ENCODE measurements around the gene PIK3CA. TPM values are rescaled to one million over a fixed set of nuclear protein-coding genes. Genes with fewer than 3 reads are reported as not detected.
"Not testable (repeated sequence)": the region's sequence is repeated elsewhere in the genome, so short reads cannot be mapped to it uniquely, and the experiment has no call there.

The PIK3CA gene
- polyA plus RNA-seq, 1 experiment = 21.4 TPM

- DNase-seq (ENCODE audit: low read depth, low spot score) = peak; percentile 13
- no peak for TF ChIP-seq CTCF (IDR thresholded peaks at IDR 0.05; ENCODE audit: low read depth, low read length)
- Histone ChIP-seq H3K9me3 (ENCODE audit: control insufficient read depth, insufficient read depth, low read length) (no peaks in the 10 kb centered on the region), H3K27me3 (ENCODE audit: control insufficient read depth, insufficient read depth, low read length) (no peaks in the 10 kb centered on the region), H3K27ac (ENCODE audit: low read depth, low read length) (peak overlapping the region; percentile 3), H3K4me3 (ENCODE audit: low read depth, low read length) (no peak overlapping the region)
- POLR2A ChIA-PET = no interaction called here
- CTCF ChIA-PET = interaction anchor here (0.6 kb wide), 1 partner anchor 18 kb away, joined by 3 read pairs; no protein-coding TSS in a partner anchor
These were observed 96.7 kb downstream of the PIK3CA start for GRCh38 chr3:179244878-179245277.

GRCh38 chr3:179247289-179248015 is 99.3 kb downstream of the PIK3CA start:
- no peak overlapping the region for H3K27ac ChIP-seq (ENCODE audit: low read depth, low read length)
- no peaks in the 10 kb centered on the region for H3K27me3 ChIP-seq (ENCODE audit: control insufficient read depth, insufficient read depth, low read length)
- CTCF ChIA-PET = no interaction called here
- TF ChIP-seq CTCF (IDR thresholded peaks at IDR 0.05; ENCODE audit: low read depth, low read length) = no peak
- POLR2A ChIA-PET = no interaction called here
- no peak for DNase-seq (ENCODE audit: low read depth, low spot score)
- no peaks in the 10 kb centered on the region for H3K9me3 ChIP-seq (ENCODE audit: control insufficient read depth, insufficient read depth, low read length)
- no peak overlapping the region for H3K4me3 ChIP-seq (ENCODE audit: low read depth, low read length)

GRCh38 chr3:179250803-179251476 is 102.8 kb downstream of the PIK3CA start, which contains the start of gene KCNMB3:
TSS of gene KCNMB3 (minus strand) at chr3:179251114. CDS start at chr3:179250990, 124 bp downstream.
- ChIA-PET CTCF (no interaction called here), POLR2A (no interaction called here)
- TF ChIP-seq CTCF (IDR thresholded peaks at IDR 0.05; ENCODE audit: low read depth, low read length) = no peak
- Histone ChIP-seq H3K27me3 (ENCODE audit: control insufficient read depth, insufficient read depth, low read length) (no peaks in the 10 kb centered on the region), H3K27ac (ENCODE audit: low read depth, low read length) (no peak within 1 kb of the TSS), H3K4me3 (ENCODE audit: low read depth, low read length) (no peak within 1 kb of the TSS), H3K9me3 (ENCODE audit: control insufficient read depth, insufficient read depth, low read length) (no peaks in the 10 kb centered on the region)
- no peak for DNase-seq (ENCODE audit: low read depth, low spot score)

GRCh38 chr3:179256813-179257212 is 108.7 kb downstream of the PIK3CA start:
- H3K27ac ChIP-seq (ENCODE audit: low read depth, low read length) = no peak overlapping the region
- H3K27me3 ChIP-seq (ENCODE audit: control insufficient read depth, insufficient read depth, low read length) = no peaks in the 10 kb centered on the region
- no peak overlapping the region for H3K4me3 ChIP-seq (ENCODE audit: low read depth, low read length)
- ChIA-PET CTCF (no interaction called here), POLR2A (no interaction called here)
- no peak for TF ChIP-seq CTCF (IDR thresholded peaks at IDR 0.05; ENCODE audit: low read depth, low read length)
- H3K9me3 ChIP-seq (ENCODE audit: control insufficient read depth, insufficient read depth, low read length) = peaks cover 8% of the 10 kb centered on the region; the same call in 1 of the 2 replicates
- no peak for DNase-seq (ENCODE audit: low read depth, low spot score)

- H3K4me3 ChIP-seq (ENCODE audit: low read depth, low read length); DNase-seq (ENCODE audit: low read depth, low spot score); H3K9me3 ChIP-seq (ENCODE audit: control insufficient read depth, insufficient read depth, low read length); CTCF ChIA-PET; H3K27me3 ChIP-seq (ENCODE audit: control insufficient read depth, insufficient read depth, low read length); H3K27ac ChIP-seq (ENCODE audit: low read depth, low read length): not testable (repeated sequence)
- POLR2A ChIA-PET = interaction anchor here (0.7 kb wide), 1 partner anchor 1090 kb away, joined by 3 read pairs; no protein-coding TSS in a partner anchor
These were observed 109.6 kb downstream of the PIK3CA start for GRCh38 chr3:179257742-179258141.
